Neuron (in vitro differentiated cells): ENCODE results near the gene HOXD3.

Experiments used
- H2AFZ ChIP-seq: one replicate; pipeline ENCODE4 v1.6.1; 2013; ENCODE audit warnings: low read depth, mild to moderate bottlenecking, inconsistent platforms, low read length, moderate library complexity
- H3K27me3 ChIP-seq: one replicate; pipeline ENCODE4 v1.6.1; 2013; ENCODE audit warnings: low read length; ENCODE audit not compliant: insufficient read depth
- H3K36me3 ChIP-seq: one replicate; pipeline ENCODE4 v1.6.1; 2013; ENCODE audit warnings: low read length; ENCODE audit not compliant: insufficient read depth
- H3K4me1 ChIP-seq: one replicate; pipeline ENCODE4 v1.6.1; 2013; ENCODE audit warnings: low read length; ENCODE audit not compliant: insufficient read depth
- H3K4me3 ChIP-seq: 2 replicates; pipeline ENCODE4 v1.5.1; 2013; ENCODE audit warnings: mild to moderate bottlenecking, low read length, moderate library complexity
- H3K9me3 ChIP-seq: one replicate; pipeline ENCODE4 v1.6.1; 2013; ENCODE audit warnings: low read length

HOXD3 gene

GRCh38 chr2:176206136-176206535 lies 49.0 kb downstream of the HOXD3 start:
- Histone ChIP-seq H3K27me3 (peaks cover 15% of the 10 kb centered on the region), H3K4me3 (no peak overlapping the region), H3K9me3 (no peaks in the 10 kb centered on the region), H3K36me3 (no peaks in the 10 kb centered on the region), H2AFZ (no peak overlapping the region), H3K4me1 (no peaks in the 10 kb centered on the region)

- H3K4me1 ChIP-seq: no peaks in the 10 kb centered on the region
- no peaks in the 10 kb centered on the region for H3K9me3 ChIP-seq
- no peak overlapping the region for H3K4me3 ChIP-seq
- H3K27me3 ChIP-seq: peaks cover 17% of the 10 kb centered on the region
- no peak overlapping the region for H2AFZ ChIP-seq
- no peaks in the 10 kb centered on the region for H3K36me3 ChIP-seq
These were observed 49.6 kb downstream of the HOXD3 start for GRCh38 chr2:176206682-176207081.

DNA sequence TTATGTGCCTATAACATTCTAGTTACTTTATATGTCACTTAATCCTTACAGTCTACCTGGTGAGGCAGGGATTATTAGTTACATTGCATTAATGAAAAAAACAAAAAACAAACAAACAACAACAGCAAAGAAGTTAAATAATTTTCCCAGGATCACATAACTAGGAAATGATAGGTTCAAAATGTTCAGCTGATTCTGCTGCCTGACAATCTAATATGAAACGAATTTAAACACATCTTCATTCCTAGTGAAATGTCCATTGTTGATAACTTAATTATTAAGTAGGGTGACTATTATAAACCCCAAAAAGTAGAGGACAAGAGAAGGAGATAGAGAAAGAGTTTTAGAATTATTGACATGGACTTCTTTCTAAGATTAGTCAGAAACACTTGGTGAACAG lies 54.0 kb downstream of the HOXD3 start:
- Histone ChIP-seq H3K4me1 (no peaks in the 10 kb centered on the region), H3K4me3 (no peak overlapping the region), H2AFZ (no peak overlapping the region), H3K36me3 (no peaks in the 10 kb centered on the region), H3K27me3 (peaks cover 7% of the 10 kb centered on the region), H3K9me3 (no peaks in the 10 kb centered on the region)

GRCh38 chr2:176212276-176212675 lies 55.2 kb downstream of the HOXD3 start:
- H2AFZ ChIP-seq: no peak overlapping the region

DNA sequence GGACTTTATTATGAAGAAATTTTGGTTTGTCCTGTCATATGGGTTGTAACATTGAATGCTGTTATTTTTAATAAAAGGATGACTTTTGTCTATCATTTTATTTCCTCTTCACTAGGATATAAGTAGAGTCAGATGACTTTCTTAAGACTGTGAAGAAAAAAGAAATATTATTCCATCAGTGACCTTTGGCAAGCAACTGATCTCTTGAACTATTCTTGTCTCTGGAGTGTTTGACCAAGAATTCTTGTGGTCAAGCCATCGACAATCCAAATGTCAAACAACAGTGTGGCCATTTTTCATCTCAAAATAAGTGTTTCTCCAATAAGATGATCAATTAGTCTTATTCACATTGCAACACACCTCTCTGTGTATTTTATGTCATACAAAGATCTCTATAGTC lies 56.3 kb downstream of the HOXD3 start:
- Histone ChIP-seq H3K36me3 (no peaks in the 10 kb centered on the region), H3K4me1 (no peaks in the 10 kb centered on the region), H2AFZ (no peak overlapping the region), H3K9me3 (no peaks in the 10 kb centered on the region), H3K4me3 (no peak overlapping the region), H3K27me3 (peaks cover 7% of the 10 kb centered on the region)

More at GRCh38 chr2:176212276-176212675, 55.2 kb downstream of the HOXD3 start:
- H3K4me3 ChIP-seq: no peak overlapping the region
- H3K9me3 ChIP-seq: no peaks in the 10 kb centered on the region
- peaks cover 7% of the 10 kb centered on the region for H3K27me3 ChIP-seq
- H3K36me3 ChIP-seq: no peaks in the 10 kb centered on the region
- H3K4me1 ChIP-seq: no peaks in the 10 kb centered on the region
